Non-pigmented ciliary epithelial cell (primary cell): ENCODE results near the gene CTBS.
"Not testable (repeated sequence)": the region's sequence is repeated elsewhere in the genome, so short reads cannot be mapped to it uniquely, and the experiment has no call there.

Experiments used
- DNase-seq: peaks from one replicate; pipeline ENCODE4 v3.0.0-alpha.2; 2010; ENCODE audit warnings: low read depth

Gene CTBS

GRCh38 chr1:84585803-84586202 lies 11.6 kb upstream of the CTBS start:
- DNase-seq: no peak

GRCh38 chr1:84584126-84584525 lies 9.9 kb upstream of the CTBS start:
- DNase-seq: no peak

GRCh38 chr1:84583648-84584047 lies 9.4 kb upstream of the CTBS start:
- no peak for DNase-seq

- DNase-seq: no peak
Observed at GRCh38 chr1:84582802-84583587, 8.8 kb upstream of the CTBS start.

GRCh38 chr1:84581648-84582047 lies 7.4 kb upstream of the CTBS start:
- no peak for DNase-seq

- DNase-seq: no peak
Observed at GRCh38 chr1:84574936-84575335, 696 bp upstream of the CTBS start.

- no peak for DNase-seq
Observed at GRCh38 chr1:84573481-84573966, 716 bp downstream of the CTBS start.

GRCh38 chr1:84571150-84571535 lies 3.1 kb downstream of the CTBS start:
- DNase-seq: no peak

GRCh38 chr1:84570436-84571149 lies 3.6 kb downstream of the CTBS start:
- no peak for DNase-seq

- DNase-seq: no peak
Observed at GRCh38 chr1:84569216-84569615, 5.0 kb downstream of the CTBS start.

GRCh38 chr1:84550826-84551225 lies 23.4 kb downstream of the CTBS start:
- no peak for DNase-seq

- no peak for DNase-seq
Observed at GRCh38 chr1:84541679-84542078, 32.6 kb downstream of the CTBS start.

- no peak for DNase-seq
Observed at GRCh38 chr1:84540759-84541158, 33.5 kb downstream of the CTBS start.

- DNase-seq: no peak
Observed at GRCh38 chr1:84539972-84540371, 34.3 kb downstream of the CTBS start.

- DNase-seq: no peak
Observed at GRCh38 chr1:84538599-84538998, 35.6 kb downstream of the CTBS start.

GRCh38 chr1:84525779-84526178 lies 48.5 kb downstream of the CTBS start:
- DNase-seq: no peak

GRCh38 chr1:84524590-84524989 lies 49.6 kb downstream of the CTBS start:
- no peak for DNase-seq

GRCh38 chr1:84510668-84511067 lies 63.6 kb downstream of the CTBS start:
- DNase-seq: no peak

- DNase-seq: no peak
Observed at GRCh38 chr1:84510165-84510564, 64.1 kb downstream of the CTBS start.

- no peak for DNase-seq
Observed at GRCh38 chr1:84509029-84509428, 65.2 kb downstream of the CTBS start.

GRCh38 chr1:84508510-84508909 lies 65.7 kb downstream of the CTBS start:
- no peak for DNase-seq

- not testable (repeated sequence) for DNase-seq
Observed at GRCh38 chr1:84507887-84508286, 66.4 kb downstream of the CTBS start.

- DNase-seq: no peak
Observed at GRCh38 chr1:84506729-84507453, 67.3 kb downstream of the CTBS start.
